H9 (cell line): ENCODE data around the gene SH3BGR. TPM values are rescaled to one million over a fixed set of nuclear protein-coding genes. Genes with fewer than 3 reads are reported as not detected.

Experiments
- DNase-seq: peaks from one replicate; pipeline ENCODE4 v3.0.0-alpha.2; 2017
- H2AFZ ChIP-seq: one replicate; pipeline ENCODE4 v1.6.1; 2013; ENCODE audit warnings: mild to moderate bottlenecking, low read length, control low read depth, moderate library complexity
- H2AK5ac ChIP-seq: 2 replicates; pipeline ENCODE4 v1.6.1; 2013; ENCODE audit warnings: low read length, control low read depth, mixed read lengths; ENCODE audit not compliant: insufficient read length
- H2BK120ac ChIP-seq: one replicate; pipeline ENCODE4 v1.6.1; 2013; ENCODE audit warnings: low read depth, mild to moderate bottlenecking, low read length, control low read depth, inconsistent platforms; ENCODE audit not compliant: poor library complexity, severe bottlenecking
- H2BK12ac ChIP-seq: 2 replicates; pipeline ENCODE4 v1.6.1; 2013; ENCODE audit warnings: low read length, control low read depth, mixed read lengths, low read depth; ENCODE audit not compliant: insufficient read length
- H2BK15ac ChIP-seq: 2 replicates; pipeline ENCODE4 v1.6.1; 2013; ENCODE audit warnings: low read depth, low read length, control low read depth
- H2BK20ac ChIP-seq: one replicate; pipeline ENCODE4 v1.6.1; 2013; ENCODE audit warnings: low read depth, mild to moderate bottlenecking, low read length, control low read depth, inconsistent platforms; ENCODE audit not compliant: poor library complexity, severe bottlenecking
- H2BK5ac ChIP-seq: 2 replicates; pipeline ENCODE4 v1.6.1; 2013; ENCODE audit warnings: low read length, control low read depth, mixed read lengths; ENCODE audit not compliant: insufficient read length
- H3K14ac ChIP-seq: 2 replicates; pipeline ENCODE4 v1.6.1; 2013; ENCODE audit warnings: low read length, control low read depth; ENCODE audit not compliant: insufficient read depth
- H3K18ac ChIP-seq: 2 replicates; pipeline ENCODE4 v1.6.1; 2013; ENCODE audit warnings: low read depth, mild to moderate bottlenecking, mixed read lengths, low read length, control low read depth; ENCODE audit not compliant: insufficient read length
- H3K23ac ChIP-seq: 2 replicates; pipeline ENCODE4 v1.6.1; 2013; ENCODE audit warnings: low read length, control low read depth, mixed read lengths, low read depth; ENCODE audit not compliant: insufficient read length
- H3K23me2 ChIP-seq: 2 replicates; pipeline ENCODE4 v1.6.1; 2013; ENCODE audit warnings: low read depth, mild to moderate bottlenecking, mixed read lengths, low read length, control low read depth; ENCODE audit not compliant: insufficient read length, poor library complexity, severe bottlenecking
- H3K27ac ChIP-seq: 2 replicates; pipeline ENCODE4 v1.5.1; 2013; ENCODE audit warnings: low read length, control low read depth, mixed read lengths, low read depth; ENCODE audit not compliant: insufficient read length
- H3K27me3 ChIP-seq: 2 replicates; pipeline ENCODE4 v1.6.1; 2013; ENCODE audit warnings: low read length, control low read depth, inconsistent platforms; ENCODE audit not compliant: insufficient read depth
- H3K4ac ChIP-seq: 2 replicates; pipeline ENCODE4 v1.6.1; 2013; ENCODE audit warnings: low read depth, mild to moderate bottlenecking, control low read depth, inconsistent platforms, low read length, moderate library complexity
- H3K4me1 ChIP-seq: 2 replicates; pipeline ENCODE4 v1.6.1; 2013; ENCODE audit warnings: low read length, control low read depth, inconsistent platforms; ENCODE audit not compliant: insufficient read depth
- H3K4me2 ChIP-seq: 2 replicates; pipeline ENCODE4 v1.6.1; 2013; ENCODE audit warnings: low read length, control low read depth, mixed read lengths; ENCODE audit not compliant: insufficient read length, insufficient read depth
- H3K56ac ChIP-seq: 2 replicates; pipeline ENCODE4 v1.6.1; 2013; ENCODE audit warnings: low read depth, mild to moderate bottlenecking, mixed read lengths, low read length, control low read depth; ENCODE audit not compliant: insufficient read length
- H3K79me1 ChIP-seq: 2 replicates; pipeline ENCODE4 v1.6.1; 2013; ENCODE audit warnings: low read depth, mild to moderate bottlenecking, moderate library complexity, low read length, control low read depth, inconsistent platforms; ENCODE audit not compliant: insufficient read depth, poor library complexity, severe bottlenecking
- H3K79me2 ChIP-seq: 2 replicates; pipeline ENCODE4 v1.6.1; 2013; ENCODE audit warnings: low read length, control low read depth, inconsistent platforms; ENCODE audit not compliant: insufficient read depth
- H3K9ac ChIP-seq: 2 replicates; pipeline ENCODE4 v1.6.1; 2013; ENCODE audit warnings: low read length, control low read depth, mixed read lengths; ENCODE audit not compliant: insufficient read length; ENCODE audit errors: extremely low read depth
- H3K9me3 ChIP-seq: one replicate; pipeline ENCODE4 v1.6.1; 2013; ENCODE audit warnings: low read depth, low read length, inconsistent platforms; ENCODE audit not compliant: control insufficient read depth
- H3T11ph ChIP-seq: one replicate; pipeline ENCODE4 v1.6.1; 2013; ENCODE audit warnings: mild to moderate bottlenecking, low read length, control low read depth, inconsistent platforms
- H4K20me1 ChIP-seq: one replicate; pipeline ENCODE4 v1.6.1; 2013; ENCODE audit not compliant: control insufficient read depth, insufficient read length, insufficient read depth
- H4K5ac ChIP-seq: 2 replicates; pipeline ENCODE4 v1.6.1; 2013; ENCODE audit warnings: low read depth, mild to moderate bottlenecking, mixed read lengths, low read length, control low read depth; ENCODE audit not compliant: insufficient read length
- H4K8ac ChIP-seq: replicated peaks from 2 replicates; pipeline ENCODE4 v1.6.1; 2013; ENCODE audit warnings: low read length, control low read depth, mixed read lengths, low read depth; ENCODE audit not compliant: insufficient read length
- H4K91ac ChIP-seq: 2 replicates; pipeline ENCODE4 v1.6.1; 2013; ENCODE audit warnings: low read depth, mild to moderate bottlenecking, moderate library complexity, mixed read lengths, low read length, control low read depth; ENCODE audit not compliant: insufficient read length
- H3K27ac Mint-ChIP-seq, 3 experiments: 2 replicates in 2 of 3; 3 replicates in 1 of 3; pipeline ENCODE4 v1.8.0; 2020 to 2021; ENCODE audit warnings: mixed read lengths in 3 of 3, mild to moderate bottlenecking in 1 of 3, moderate library complexity in 1 of 3
- H3K27me3 Mint-ChIP-seq: 2 replicates; pipeline ENCODE4 v1.8.0; 2021; ENCODE audit warnings: low read depth, mild to moderate bottlenecking, moderate library complexity, mixed read lengths
- H3K36me3 Mint-ChIP-seq, 3 experiments: 2 replicates in 2 of 3; 3 replicates in 1 of 3; pipeline ENCODE4 v1.8.0; 2020 to 2021; ENCODE audit warnings: low read depth in 3 of 3, mixed read lengths in 3 of 3; ENCODE audit not compliant: insufficient read depth in 1 of 3
- H3K4me1 Mint-ChIP-seq, 2 experiments: 2 replicates each; pipeline ENCODE4 v1.8.0; 2020; ENCODE audit warnings: mixed read lengths in 2 of 2
- H3K4me3 Mint-ChIP-seq, 2 experiments: 2 replicates in 1 of 2; 3 replicates in 1 of 2; pipeline ENCODE4 v1.8.0; 2020 to 2021; ENCODE audit warnings: mild to moderate bottlenecking in 2 of 2, mixed read lengths in 2 of 2, moderate library complexity in 1 of 2
- H3K9me3 Mint-ChIP-seq, 2 experiments: 2 replicates in 1 of 2; 3 replicates in 1 of 2; pipeline ENCODE4 v1.8.0; 2020; ENCODE audit warnings: mild to moderate bottlenecking in 2 of 2, mixed read lengths in 2 of 2, moderate library complexity in 1 of 2
- WGBS: extraction: QIAGEN DNeasy Blood & Tissue Kit; methylation state at CpG from one replicate; pipeline ENCODE4 v1.1.7; 2013; ENCODE audit warnings: missing lambda C conversion rate, low lambda C conversion rate, mixed read lengths; ENCODE audit not compliant: insufficient read length; ENCODE audit errors: extremely low coverage; 5-methylcytosine and 5-hydroxymethylcytosine counted together
- total RNA-seq: library from RNA; stranded (reverse); gene quantifications from 2 replicates; pipeline ENCODE4 v1.2.1, GENCODE V29; 2021
- TF ChIP-seq, protein P1 (sequence below): fragments of 200-600 bp; sonication (generic); conservative IDR thresholded peaks from 3 replicates; pipeline ENCODE4 v1.8.0; 2021; ENCODE audit warnings: antibody characterized with exemption, mild to moderate bottlenecking

Gene SH3BGR
- total RNA-seq, 1 experiment from 2014 or later = 2.9 TPM

DNA sequence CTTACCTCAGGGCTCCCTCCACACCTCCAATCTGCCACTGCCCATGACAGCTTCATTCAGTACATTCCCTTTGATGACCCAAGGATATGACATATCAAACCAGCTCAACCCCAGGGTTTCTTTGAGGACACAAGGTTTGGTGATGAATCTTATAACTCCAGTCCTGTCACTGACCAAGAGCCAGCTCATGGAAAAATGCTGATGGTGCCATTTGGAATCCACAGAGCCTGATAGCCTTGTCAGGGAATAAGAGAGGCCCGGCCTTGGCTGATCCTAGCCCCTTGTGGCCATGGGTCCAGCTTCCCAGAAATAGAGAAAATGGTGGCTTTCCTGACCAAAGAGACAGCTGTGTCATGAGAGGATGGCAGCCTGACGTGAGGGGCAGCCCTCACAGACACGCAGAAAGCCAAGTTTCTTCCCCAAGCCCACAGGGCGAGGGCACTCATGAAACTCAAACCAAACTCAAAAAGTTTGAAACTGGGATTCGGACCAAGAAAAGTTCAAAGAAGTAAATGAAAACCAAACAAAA is 75.4 kb downstream of the SH3BGR start:
- TF ChIP-seq, protein P1, sequence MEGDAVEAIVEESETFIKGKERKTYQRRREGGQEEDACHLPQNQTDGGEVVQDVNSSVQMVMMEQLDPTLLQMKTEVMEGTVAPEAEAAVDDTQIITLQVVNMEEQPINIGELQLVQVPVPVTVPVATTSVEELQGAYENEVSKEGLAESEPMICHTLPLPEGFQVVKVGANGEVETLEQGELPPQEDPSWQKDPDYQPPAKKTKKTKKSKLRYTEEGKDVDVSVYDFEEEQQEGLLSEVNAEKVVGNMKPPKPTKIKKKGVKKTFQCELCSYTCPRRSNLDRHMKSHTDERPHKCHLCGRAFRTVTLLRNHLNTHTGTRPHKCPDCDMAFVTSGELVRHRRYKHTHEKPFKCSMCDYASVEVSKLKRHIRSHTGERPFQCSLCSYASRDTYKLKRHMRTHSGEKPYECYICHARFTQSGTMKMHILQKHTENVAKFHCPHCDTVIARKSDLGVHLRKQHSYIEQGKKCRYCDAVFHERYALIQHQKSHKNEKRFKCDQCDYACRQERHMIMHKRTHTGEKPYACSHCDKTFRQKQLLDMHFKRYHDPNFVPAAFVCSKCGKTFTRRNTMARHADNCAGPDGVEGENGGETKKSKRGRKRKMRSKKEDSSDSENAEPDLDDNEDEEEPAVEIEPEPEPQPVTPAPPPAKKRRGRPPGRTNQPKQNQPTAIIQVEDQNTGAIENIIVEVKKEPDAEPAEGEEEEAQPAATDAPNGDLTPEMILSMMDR = no peak
- Histone ChIP-seq H3K23me2 (no peaks in the 10 kb centered on the region), H3K79me2 (no peaks in the 10 kb centered on the region), H3K9me3 (no peaks in the 10 kb centered on the region), H4K8ac (no peak overlapping the region), H3K23ac (no peak overlapping the region), H4K20me1 (no peaks in the 10 kb centered on the region), H3K9ac (no peak overlapping the region), H2BK20ac (no peak overlapping the region), H2AFZ (no peak overlapping the region), H3K4me1 (0 out of 2 replicates have a peak, but pooled peaks cover 2% of the 10 kb centered on the region), H3K14ac (no peak overlapping the region), H2BK5ac (no peak overlapping the region), H3T11ph (no peak overlapping the region), H3K79me1 (no peaks in the 10 kb centered on the region), H3K27ac (no peak overlapping the region), H3K4me2 (no peak overlapping the region), H3K56ac (no peak overlapping the region), H3K18ac (no peak overlapping the region), H2BK120ac (no peak overlapping the region), H3K4ac (no peak overlapping the region), H4K5ac (no peak overlapping the region), H4K91ac (no peak overlapping the region), H2BK12ac (no peak overlapping the region), H2BK15ac (no peak overlapping the region), H3K27me3 (no peaks in the 10 kb centered on the region), H2AK5ac (no peak overlapping the region)
- peaks cover 39 to 51% of the 10 kb centered on the region in 2 experiments for H3K4me1 Mint-ChIP-seq
- H3K9me3 Mint-ChIP-seq = no peaks in the 10 kb centered on the region; a peak in 1 of 5 replicates
- no peak overlapping the region for H3K4me3 Mint-ChIP-seq
- H3K27me3 Mint-ChIP-seq = peaks cover 2% of the 10 kb centered on the region
- no peak for DNase-seq
- H3K27ac Mint-ChIP-seq = no peak overlapping the region; a peak in 2 of 7 replicates
- no peaks in the 10 kb centered on the region; a peak in 1 of 7 replicates for H3K36me3 Mint-ChIP-seq
- no CpG with 5 or more reads among the region's 5 CpGs for WGBS
